H1 (cell line): ENCODE data around the gene CLEC16A. TPM values are rescaled to one million over a fixed set of nuclear protein-coding genes. Genes with fewer than 3 reads are reported as not detected.

Experiments used
- CTCF ChIA-PET: fragments of 300-600 bp; sonication (Branson Sonifier 250); formaldehyde crosslinking; loops from one replicate; lab custom pipeline; 2021; ENCODE audit not compliant: partially characterized antibody; lab: Charles Lee
- POLR2A ChIA-PET: fragments of 300-600 bp; sonication (Branson Sonifier 250); formaldehyde crosslinking; loops from one replicate; lab custom pipeline; 2021; ENCODE audit warnings: inconsistent platforms; ENCODE audit not compliant: partially characterized antibody; lab: Charles Lee
- DNase-seq, 2 experiments: peaks; one replicate each; pipeline versions ENCODE4 v3.0.0 to v3.0.0-alpha.2; 2010 to 2022; ENCODE audit warnings: low spot score in 2 of 2, low read depth in 1 of 2, mixed read lengths in 1 of 2
- FAIRE-seq: peaks from 2 replicates; lab custom pipeline; 2011; peaks lifted over from hg19 to GRCh38; lab: Jason Lieb, UNC
- H2AFZ ChIP-seq: 2 replicates; pipeline ENCODE4 v1.8.1; 2012; ENCODE audit warnings: low read length, inconsistent platforms
- H2AK5ac ChIP-seq: 2 replicates; pipeline ENCODE4 v1.6.1; 2013; ENCODE audit warnings: low read depth, low read length
- H2BK120ac ChIP-seq: replicated peaks from 2 replicates; pipeline ENCODE3; 2013; ENCODE audit warnings: low read depth, low read length, inconsistent platforms
- H2BK12ac ChIP-seq: 2 replicates; pipeline ENCODE4 v1.6.1; 2013; ENCODE audit warnings: low read depth, low read length
- H2BK15ac ChIP-seq: 2 replicates; pipeline ENCODE4 v1.6.1; 2013; ENCODE audit warnings: low read length
- H2BK20ac ChIP-seq: 2 replicates; pipeline ENCODE4 v1.6.1; 2013; ENCODE audit warnings: low read length
- H2BK5ac ChIP-seq: 2 replicates; pipeline ENCODE4 v1.6.1; 2013; ENCODE audit warnings: low read depth, low read length
- H3K14ac ChIP-seq: 2 replicates; pipeline ENCODE4 v1.6.1; 2013; ENCODE audit warnings: inconsistent platforms; ENCODE audit not compliant: insufficient read length
- H3K18ac ChIP-seq: 2 replicates; pipeline ENCODE4 v1.6.1; 2013; ENCODE audit warnings: low read length; ENCODE audit errors: extremely low read depth
- H3K23ac ChIP-seq: 2 replicates; pipeline ENCODE4 v1.6.1; 2013; ENCODE audit warnings: inconsistent platforms; ENCODE audit not compliant: insufficient read length
- H3K23me2 ChIP-seq: 2 replicates; pipeline ENCODE4 v1.6.1; 2013; ENCODE audit warnings: low read depth, low read length
- H3K27ac ChIP-seq: 2 replicates; pipeline ENCODE4 v1.6.1; 2011; ENCODE audit warnings: low read depth, low read length, inconsistent platforms
- H3K27me3 ChIP-seq, 4 experiments: replicated peaks in 1 of 4; 1 replicate in 1 of 4; 2 replicates in 3 of 4; pipeline versions ENCODE4 v1.6.1 to v1.8.1; 2011 to 2013; ENCODE audit warnings: low read length in 3 of 4, mild to moderate bottlenecking in 3 of 4, inconsistent platforms in 2 of 4, mixed read lengths in 2 of 4, moderate library complexity in 1 of 4; ENCODE audit not compliant: control insufficient read depth in 3 of 4, insufficient read depth in 3 of 4; ENCODE audit errors: extremely low read depth in 1 of 4
- H3K36me3 ChIP-seq, 4 experiments: 2 replicates each; pipeline versions ENCODE4 v1.6.1 to v1.8.1; 2011 to 2013; ENCODE audit warnings: mild to moderate bottlenecking in 4 of 4, low read length in 3 of 4, moderate library complexity in 2 of 4, control low read depth in 1 of 4, inconsistent platforms in 1 of 4; ENCODE audit not compliant: insufficient read depth in 4 of 4, control insufficient read depth in 2 of 4
- H3K4ac ChIP-seq: replicated peaks from 2 replicates; pipeline ENCODE3; 2013; ENCODE audit warnings: low read length, low read depth, mixed read lengths, inconsistent platforms; ENCODE audit not compliant: insufficient read length
- H3K4me1 ChIP-seq, 4 experiments: replicated peaks in 1 of 4; 1 replicate in 1 of 4; 2 replicates in 3 of 4; pipeline versions ENCODE4 v1.6.1 to v1.8.1; 2011 to 2013; ENCODE audit warnings: low read length in 3 of 4, inconsistent platforms in 2 of 4, mixed read lengths in 1 of 4; ENCODE audit not compliant: insufficient read depth in 4 of 4, control insufficient read depth in 3 of 4
- H3K4me2 ChIP-seq, 2 experiments: 2 replicates each; pipeline versions ENCODE4 v1.6.1 to v1.8.1; 2011 to 2013; ENCODE audit warnings: low read depth in 2 of 2, low read length in 2 of 2, control low read depth in 1 of 2, inconsistent platforms in 1 of 2, mild to moderate bottlenecking in 1 of 2; ENCODE audit not compliant: insufficient read depth in 1 of 2
- H3K4me3 ChIP-seq, 4 experiments: fragments of 200-600, 300-600 bp in 1 of 4; sonication (generic), shearing (Covaris generic), sonication (Bioruptor Twin) in 1 of 4; 2 replicates each; pipeline versions ENCODE4 v1.5.1 to v1.8.1; 2011 to 2016; ENCODE audit warnings: low read length in 4 of 4, low read depth in 3 of 4, control low read depth in 2 of 4, inconsistent platforms in 2 of 4, mild to moderate bottlenecking in 2 of 4, mixed read lengths in 1 of 4, moderate library complexity in 1 of 4; ENCODE audit not compliant: insufficient read depth in 2 of 4; ENCODE audit errors: extremely low read depth in 1 of 4
- H3K56ac ChIP-seq: replicated peaks from 2 replicates; pipeline ENCODE3; 2013; ENCODE audit warnings: low read depth, mild to moderate bottlenecking, mixed read lengths, low read length, inconsistent platforms; ENCODE audit not compliant: insufficient read length
- H3K79me1 ChIP-seq: 2 replicates; pipeline ENCODE4 v1.6.1; 2013; ENCODE audit warnings: low read depth, low read length, control low read depth
- H3K79me2 ChIP-seq, 2 experiments: 2 replicates each; pipeline versions ENCODE4 v1.6.1 to v1.8.1; 2012 to 2013; ENCODE audit warnings: low read length in 2 of 2, mild to moderate bottlenecking in 2 of 2, inconsistent platforms in 1 of 2; ENCODE audit not compliant: insufficient read depth in 2 of 2, control insufficient read depth in 1 of 2
- H3K9ac ChIP-seq, 4 experiments: replicated peaks in 1 of 4; 1 replicate in 1 of 4; 2 replicates in 3 of 4; pipeline versions ENCODE4 v1.6.1 to v1.8.1; 2011 to 2013; ENCODE audit warnings: low read depth in 3 of 4, low read length in 3 of 4, control low read depth in 2 of 4, mild to moderate bottlenecking in 2 of 4, moderate library complexity in 2 of 4, inconsistent platforms in 1 of 4; ENCODE audit errors: extremely low read depth in 1 of 4
- H3K9me3 ChIP-seq, 2 experiments: 2 replicates each; pipeline versions ENCODE4 v1.6.1 to v1.8.1; 2012 to 2013; ENCODE audit warnings: mild to moderate bottlenecking in 2 of 2, moderate library complexity in 2 of 2, control low read depth in 1 of 2, inconsistent platforms in 1 of 2, low read depth in 1 of 2, low read length in 1 of 2, mixed read lengths in 1 of 2; ENCODE audit not compliant: insufficient read depth in 2 of 2
- H4K20me1 ChIP-seq, 2 experiments: replicated peaks in 1 of 2; 2 replicates each; pipeline versions ENCODE3 to v1.8.1; 2011 to 2013; ENCODE audit warnings: inconsistent platforms in 2 of 2, low read length in 2 of 2, mild to moderate bottlenecking in 1 of 2; ENCODE audit not compliant: insufficient read depth in 2 of 2, control insufficient read depth in 1 of 2
- H4K5ac ChIP-seq: 2 replicates; pipeline ENCODE4 v1.6.1; 2013; ENCODE audit warnings: low read length, low read depth, mixed read lengths, inconsistent platforms; ENCODE audit not compliant: insufficient read length
- H4K8ac ChIP-seq: 2 replicates; pipeline ENCODE4 v1.8.0; 2013; ENCODE audit warnings: mild to moderate bottlenecking, moderate library complexity, low read length, inconsistent platforms; ENCODE audit not compliant: insufficient read depth; ENCODE audit errors: extremely low read depth
- H4K91ac ChIP-seq: replicated peaks from 2 replicates; pipeline ENCODE3; 2013; ENCODE audit warnings: low read length, mixed read lengths, inconsistent platforms; ENCODE audit not compliant: insufficient read length
- BCL11A ChIP-seq, 2 experiments: IDR thresholded peaks; one replicate each; pipeline ENCODE4 v1.6.1; 2011; ENCODE audit warnings: low read depth in 2 of 2, low read length in 2 of 2, mild to moderate bottlenecking in 2 of 2
- BRCA1 ChIP-seq: IDR thresholded peaks from 2 replicates; pipeline ENCODE4 v1.6.1; 2012; ENCODE audit warnings: low read depth, low read length, improper control_type of control experiment
- CTBP2 ChIP-seq: IDR thresholded peaks from 2 replicates; pipeline ENCODE4 v1.7.0; 2011; ENCODE audit warnings: borderline replicate concordance, mild to moderate bottlenecking, moderate library complexity, mixed read lengths, low read length; ENCODE audit not compliant: insufficient read depth, insufficient read length
- GTF2F1 ChIP-seq: IDR thresholded peaks from 2 replicates; pipeline ENCODE4 v1.6.1; 2012; ENCODE audit warnings: low read depth, low read length, improper control_type of control experiment, borderline replicate concordance
- KDM4A ChIP-seq: IDR thresholded peaks from one replicate; pipeline ENCODE4 v1.7.1; 2012; ENCODE audit warnings: low read depth, mild to moderate bottlenecking, moderate library complexity, low read length, inconsistent platforms; ENCODE audit not compliant: severe bottlenecking
- KDM5A ChIP-seq: fragments of 200-600 bp; IDR thresholded peaks from 2 replicates; pipeline ENCODE4 v1.7.1; 2012; ENCODE audit warnings: mild to moderate bottlenecking, low read length, inconsistent platforms, mixed read lengths
- NANOG ChIP-seq: IDR thresholded peaks from 2 replicates; pipeline ENCODE4 v1.6.1; 2011; ENCODE audit warnings: low read length, low read depth, mild to moderate bottlenecking, inconsistent platforms; ENCODE audit not compliant: insufficient read depth, poor library complexity, severe bottlenecking
- POLR2A ChIP-seq, 2 experiments: IDR thresholded peaks; 1 replicate in 1 of 2; 2 replicates in 1 of 2; pipeline ENCODE4 v1.6.1; 2011; ENCODE audit warnings: low read depth in 2 of 2, low read length in 2 of 2, mild to moderate bottlenecking in 2 of 2; ENCODE audit errors: control extremely low read depth in 1 of 2
- SAP30 ChIP-seq: fragments of 300-600 bp; sonication (generic); IDR thresholded peaks from 2 replicates; pipeline ENCODE4 v1.7.1; 2012; ENCODE audit warnings: low read length, moderate library complexity, mild to moderate bottlenecking, inconsistent platforms; ENCODE audit not compliant: insufficient read depth, insufficient replicate concordance
- ZNF274 ChIP-seq: IDR thresholded peaks from 2 replicates; pipeline ENCODE4 v1.7.0; 2012; ENCODE audit warnings: low read length, borderline replicate concordance; ENCODE audit errors: extremely low read depth
- WGBS, 2 experiments: shearing (Covaris generic) in 1 of 2; methylation state at CpG; one replicate each; pipeline versions ENCODE4 v1.1.6 to v1.1.7; 2013 to 2015; ENCODE audit warnings: low lambda C conversion rate in 2 of 2, mixed read lengths in 2 of 2, inconsistent platforms in 1 of 2, low coverage in 1 of 2, missing lambda C conversion rate in 1 of 2; ENCODE audit not compliant: insufficient replicate concordance in 2 of 2, insufficient coverage in 1 of 2, insufficient read length in 1 of 2; ENCODE audit errors: extremely low coverage in 1 of 2, missing lambda C conversion rate in 1 of 2; 5-methylcytosine and 5-hydroxymethylcytosine counted together
- polyA plus RNA-seq, 7 experiments: library from polyadenylated mRNA; depleted of rRNA in 3 of 7; stranded (reverse) in 5 of 7; unstranded in 2 of 7; fragments of >200 nt in 5 of 7; fragments of 200-250 nt in 2 of 7; gene quantifications; 1 replicate in 5 of 7; 2 replicates in 1 of 7; 4 replicates in 1 of 7; pipeline versions ENCODE4 v1.2.1 to v1.2.3, GENCODE V29; 2011 to 2013; ENCODE audit warnings: missing spikeins in 2 of 7, mixed read lengths in 2 of 7
- total RNA-seq: library from RNA; stranded (reverse); fragmentation: NEBNext Ultra II Directional; extraction: Animal tissue kit (Norgen Biotek cat#: 25700); gene quantifications from 2 replicates; pipeline ENCODE4 v1.2.1, GENCODE V29; 2021
- TF ChIP-seq, protein P1 (sequence below): IDR thresholded peaks from 2 replicates; pipeline ENCODE4 v1.6.1; 2012; ENCODE audit warnings: inconsistent platforms

The CLEC16A gene
- total and polyA plus RNA-seq, 2 of the 8 experiments (the other 6 are each of a cell fraction or from before 2014, with no cell fraction given): 7.6 to 19.3 TPM

GRCh38 chr16:11036040-11036439 lies 91.7 kb downstream of the CLEC16A start:
- H3K4ac ChIP-seq: no peak overlapping the region
- H3K79me2 ChIP-seq: no peaks in the 10 kb centered on the region
- no peak overlapping the region for H3K23ac ChIP-seq
- no peak overlapping the region for H2BK120ac ChIP-seq
- H3K9ac ChIP-seq: no peak overlapping the region
- no peak overlapping the region for H3K27ac ChIP-seq
- peaks cover 0 to 4% (median 1%) of the 10 kb centered on the region in 4 experiments; a peak in 2 of 8 replicates for H3K36me3 ChIP-seq
- TF ChIP-seq, protein P1, sequence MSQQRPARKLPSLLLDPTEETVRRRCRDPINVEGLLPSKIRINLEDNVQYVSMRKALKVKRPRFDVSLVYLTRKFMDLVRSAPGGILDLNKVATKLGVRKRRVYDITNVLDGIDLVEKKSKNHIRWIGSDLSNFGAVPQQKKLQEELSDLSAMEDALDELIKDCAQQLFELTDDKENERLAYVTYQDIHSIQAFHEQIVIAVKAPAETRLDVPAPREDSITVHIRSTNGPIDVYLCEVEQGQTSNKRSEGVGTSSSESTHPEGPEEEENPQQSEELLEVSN: no peak
- no peak for TF ChIP-seq POLR2A (IDR thresholded peaks at IDR 0.05; ENCODE audit: control extremely low read depth in 1 of 2, low read depth in 2 of 2, low read length in 2 of 2)
- TF ChIP-seq GTF2F1: no peak
- no peak for TF ChIP-seq BCL11A (IDR thresholded peaks at IDR 0.05; ENCODE audit: low read depth in 2 of 2, low read length in 2 of 2)
- no peak for TF ChIP-seq CTBP2
- TF ChIP-seq BRCA1: no peak
- no peak for TF ChIP-seq KDM4A
- no peak for TF ChIP-seq NANOG
- TF ChIP-seq SAP30: no peak
- TF ChIP-seq KDM5A: no peak
- no peak for TF ChIP-seq ZNF274
- H3K23me2 ChIP-seq: no peaks in the 10 kb centered on the region
- no peaks in the 10 kb centered on the region for H3K9me3 ChIP-seq
- no peak overlapping the region for H2BK5ac ChIP-seq
- CTCF ChIA-PET: interaction anchor here (1.4 kb wide), 1 partner anchor 11 kb away, joined by 3 read pairs; no protein-coding TSS in a partner anchor
- peaks cover 0 to 2% of the 10 kb centered on the region in 2 experiments for H4K20me1 ChIP-seq
- WGBS, 2 experiments: 89% methylated on average over 6 of the region's 6 CpGs; no CpG with 5 or more reads in 1 of the 2 experiments
- H2AK5ac ChIP-seq: no peak overlapping the region
- FAIRE-seq: no peak
- no peak overlapping the region for H2AFZ ChIP-seq
- H3K18ac ChIP-seq: no peak overlapping the region
- no peak overlapping the region for H4K8ac ChIP-seq
- DNase-seq: no peak
- H2BK20ac ChIP-seq: no peak overlapping the region
- no peaks in the 10 kb centered on the region for H3K27me3 ChIP-seq
- H3K56ac ChIP-seq: no peak overlapping the region
- no peak overlapping the region for H2BK15ac ChIP-seq
- no peak overlapping the region for H2BK12ac ChIP-seq
- no peak overlapping the region for H3K4me3 ChIP-seq
- H3K79me1 ChIP-seq: no peaks in the 10 kb centered on the region
- no peak overlapping the region for H3K14ac ChIP-seq
- H3K4me1 ChIP-seq: peaks cover 0 to 6% (median 0%) of the 10 kb centered on the region in 4 experiments; a peak in 3 of 7 replicates
- no peak overlapping the region for H4K5ac ChIP-seq
- no peak overlapping the region for H4K91ac ChIP-seq
- no peak overlapping the region for H3K4me2 ChIP-seq
- POLR2A ChIA-PET: interaction anchor here (0.6 kb wide), 1 partner anchor 13 kb away, joined by 3 read pairs; no protein-coding TSS in a partner anchor
